ENCODE results near the gene ACACA.

The ACACA gene

DNA sequence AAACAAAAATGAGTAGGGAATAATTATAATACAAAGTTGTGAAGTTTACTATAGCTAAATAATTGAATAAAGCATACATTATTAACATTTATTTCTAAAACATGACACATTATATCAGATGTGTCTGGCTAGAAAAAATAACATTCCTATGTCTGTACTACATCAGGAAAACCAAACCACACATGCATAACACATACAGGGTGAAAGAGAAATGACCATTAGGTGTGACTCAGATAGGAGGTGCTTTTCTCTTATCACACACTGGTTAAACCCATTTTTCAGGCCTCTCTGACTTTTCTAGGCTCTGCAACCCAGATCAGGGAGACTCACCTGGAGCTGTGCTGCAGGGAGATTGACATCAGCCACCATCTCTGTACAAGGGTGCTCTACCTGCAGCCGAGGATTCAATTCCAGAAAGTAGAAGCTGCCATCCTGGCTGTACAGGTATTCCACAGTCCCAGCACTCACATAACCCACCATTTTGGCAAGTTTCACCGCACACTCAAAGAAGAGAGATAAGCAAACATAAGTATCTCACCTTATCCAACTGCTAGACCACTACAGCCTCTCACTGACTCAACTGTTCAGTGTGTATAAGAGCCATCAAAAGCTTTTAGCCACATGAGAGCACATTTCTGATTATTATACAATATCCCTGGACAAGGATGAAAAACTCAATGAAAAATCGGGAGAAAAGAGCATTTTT lies 147.5 kb downstream of the ACACA start:
- TF ChIP-seq, protein P1, sequence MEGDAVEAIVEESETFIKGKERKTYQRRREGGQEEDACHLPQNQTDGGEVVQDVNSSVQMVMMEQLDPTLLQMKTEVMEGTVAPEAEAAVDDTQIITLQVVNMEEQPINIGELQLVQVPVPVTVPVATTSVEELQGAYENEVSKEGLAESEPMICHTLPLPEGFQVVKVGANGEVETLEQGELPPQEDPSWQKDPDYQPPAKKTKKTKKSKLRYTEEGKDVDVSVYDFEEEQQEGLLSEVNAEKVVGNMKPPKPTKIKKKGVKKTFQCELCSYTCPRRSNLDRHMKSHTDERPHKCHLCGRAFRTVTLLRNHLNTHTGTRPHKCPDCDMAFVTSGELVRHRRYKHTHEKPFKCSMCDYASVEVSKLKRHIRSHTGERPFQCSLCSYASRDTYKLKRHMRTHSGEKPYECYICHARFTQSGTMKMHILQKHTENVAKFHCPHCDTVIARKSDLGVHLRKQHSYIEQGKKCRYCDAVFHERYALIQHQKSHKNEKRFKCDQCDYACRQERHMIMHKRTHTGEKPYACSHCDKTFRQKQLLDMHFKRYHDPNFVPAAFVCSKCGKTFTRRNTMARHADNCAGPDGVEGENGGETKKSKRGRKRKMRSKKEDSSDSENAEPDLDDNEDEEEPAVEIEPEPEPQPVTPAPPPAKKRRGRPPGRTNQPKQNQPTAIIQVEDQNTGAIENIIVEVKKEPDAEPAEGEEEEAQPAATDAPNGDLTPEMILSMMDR (IDR thresholded peaks at IDR 0.05; ENCODE audit: low read depth, low read length, missing control alignments): no peak
- H3K4me3 ChIP-seq (ENCODE audit: low read depth, low read length): no peak overlapping the region
- no peak for DNase-seq (ENCODE audit: low read depth)

- TF ChIP-seq, protein P1 (IDR thresholded peaks at IDR 0.05; ENCODE audit: low read depth, low read length, missing control alignments): no peak
- DNase-seq (ENCODE audit: low read depth): no peak
- no peak overlapping the region for H3K4me3 ChIP-seq (ENCODE audit: low read depth, low read length)
Observed at GRCh38 chr17:37256627-37257026, 150.0 kb downstream of the ACACA start.

GRCh38 chr17:37255432-37255831 lies 151.2 kb downstream of the ACACA start:
- TF ChIP-seq, protein P1 (IDR thresholded peaks at IDR 0.05; ENCODE audit: low read depth, low read length, missing control alignments): no peak
- H3K4me3 ChIP-seq (ENCODE audit: low read depth, low read length): no peak overlapping the region
- DNase-seq (ENCODE audit: low read depth): no peak

- TF ChIP-seq, protein P1 (IDR thresholded peaks at IDR 0.05; ENCODE audit: low read depth, low read length, missing control alignments): no peak
- no peak for DNase-seq (ENCODE audit: low read depth)
- H3K4me3 ChIP-seq (ENCODE audit: low read depth, low read length): no peak overlapping the region
Observed at GRCh38 chr17:37247825-37248224, 158.8 kb downstream of the ACACA start.

DNA sequence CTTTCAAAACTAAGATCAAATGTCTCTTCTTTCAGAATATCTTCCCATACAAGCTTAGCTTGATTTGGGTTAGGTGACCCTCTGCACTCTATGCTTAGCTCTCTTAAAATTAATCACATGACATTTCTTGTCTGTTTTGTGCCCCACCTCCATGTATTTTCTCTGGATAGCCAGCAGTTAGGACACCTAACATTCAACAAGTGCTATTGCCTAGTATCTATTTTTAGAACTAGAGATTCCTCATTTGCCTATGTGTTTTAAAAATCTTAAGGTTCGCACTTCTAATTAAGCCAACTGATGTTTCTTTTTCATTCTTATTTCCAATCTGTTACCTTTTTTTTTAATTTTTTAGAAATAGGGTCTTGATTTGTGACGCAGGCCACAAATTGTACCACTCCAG lies 160.6 kb downstream of the ACACA start:
- TF ChIP-seq, protein P1 (IDR thresholded peaks at IDR 0.05; ENCODE audit: low read depth, low read length, missing control alignments): no peak
- no peak overlapping the region for H3K4me3 ChIP-seq (ENCODE audit: low read depth, low read length)
- no peak for DNase-seq (ENCODE audit: low read depth)

- TF ChIP-seq, protein P1 (IDR thresholded peaks at IDR 0.05; ENCODE audit: low read depth, low read length, missing control alignments): no peak
- H3K4me3 ChIP-seq (ENCODE audit: low read depth, low read length): no peak overlapping the region
- no peak for DNase-seq (ENCODE audit: low read depth)
Observed at GRCh38 chr17:37240381-37240780, 166.3 kb downstream of the ACACA start.

Data from GM12864 (cell line).